Kidney (tissue), 14 donors: ENCODE results near the gene C11orf21. TPM values are rescaled to one million over a fixed set of nuclear protein-coding genes. Genes with fewer than 3 reads are reported as not detected.

Experiments
- DNase-seq, 5 donors: peaks; one replicate each; pipeline ENCODE4 v3.0.0-alpha.2; 2013 to 2020
- FAIRE-seq: peaks from 2 replicates; lab custom pipeline; 2012; peaks lifted over from hg19 to GRCh38; lab: Jason Lieb, UNC
- H3K27ac ChIP-seq, 2 donors: one replicate each; pipeline ENCODE4 v1.7.0; 2013; ENCODE audit warnings: low read depth in 2 of 2, low read length in 2 of 2, inconsistent platforms in 1 of 2
- H3K27me3 ChIP-seq: one replicate; pipeline ENCODE4 v1.7.1; 2013; ENCODE audit warnings: low read length, inconsistent platforms; ENCODE audit not compliant: control insufficient read depth, insufficient read depth
- H3K36me3 ChIP-seq, 3 donors: one replicate each; pipeline versions ENCODE4 v1.7.0 to v1.7.1; 2013; ENCODE audit warnings: low read length in 3 of 3, control low read depth in 1 of 3, inconsistent platforms in 1 of 3; ENCODE audit not compliant: insufficient read depth in 3 of 3, control insufficient read depth in 2 of 3
- H3K4me1 ChIP-seq, 3 donors: one replicate each; pipeline versions ENCODE4 v1.7.0 to v1.7.1; 2013; ENCODE audit warnings: low read length in 3 of 3, inconsistent platforms in 1 of 3, low read depth in 1 of 3; ENCODE audit not compliant: control insufficient read depth in 2 of 3, insufficient read depth in 2 of 3
- H3K4me3 ChIP-seq, 3 donors: one replicate each; pipeline versions ENCODE4 v1.7.0 to v1.8.1; 2013; ENCODE audit warnings: low read length in 3 of 3, control low read depth in 1 of 3, inconsistent platforms in 1 of 3
- H3K9ac ChIP-seq, 3 donors: one replicate each; pipeline versions ENCODE4 v1.7.0 to v1.7.1; 2013; ENCODE audit warnings: low read length in 3 of 3, control low read depth in 1 of 3, inconsistent platforms in 1 of 3
- H3K9me3 ChIP-seq, 3 donors: one replicate each; pipeline versions ENCODE4 v1.7.0 to v1.7.1; 2013; ENCODE audit warnings: low read length in 3 of 3, control low read depth in 1 of 3, inconsistent platforms in 1 of 3; ENCODE audit not compliant: control insufficient read depth in 2 of 3, insufficient read depth in 1 of 3
- intact Hi-C: fragments of 100-400 bp; cut with DNase I; formaldehyde crosslinking; loops from one replicate; pipeline ENCODE4 v1.11.1; 2022
- polyA plus RNA-seq: library from polyadenylated mRNA; stranded (reverse); fragments of 350-450 nt; fragmentation: Illumina TruSeq; extraction: RNeasy Lipid Tissue Mini Kit (QIAGEN cat#74804); gene quantifications from one replicate; pipeline ENCODE4 v1.2.3, GENCODE V29; 2014; ENCODE audit warnings: low read depth, low replicate concordance; ENCODE audit not compliant: insufficient read depth
- total RNA-seq: library from RNA; stranded (reverse); fragmentation: NEBNext Ultra II Directional; extraction: Animal tissue kit (Norgen Biotek cat#: 25700); gene quantifications from one replicate; pipeline ENCODE4 v1.2.1, GENCODE V29; 2021
- TF ChIP-seq, protein P1 (sequence below): IDR thresholded peaks from 3 replicates; pipeline ENCODE4 v1.5.1; 2012; ENCODE audit warnings: mild to moderate bottlenecking, moderate library complexity, borderline replicate concordance; ENCODE audit not compliant: insufficient read depth; ENCODE audit errors: extremely low read depth
- donor health status: control.
- donor health status: control.
- donor health status: control.
- donor health status: control.
- donor health status: control.
- donor health status: DM: yes; HTN: yes; CAD: no.
- donor health status: Normal renal cell carcinoma (clear cell type).

The C11orf21 gene
- total and polyA plus RNA-seq, 2 donors from 2014 or later = 0.17 to 4.9 TPM

DNA sequence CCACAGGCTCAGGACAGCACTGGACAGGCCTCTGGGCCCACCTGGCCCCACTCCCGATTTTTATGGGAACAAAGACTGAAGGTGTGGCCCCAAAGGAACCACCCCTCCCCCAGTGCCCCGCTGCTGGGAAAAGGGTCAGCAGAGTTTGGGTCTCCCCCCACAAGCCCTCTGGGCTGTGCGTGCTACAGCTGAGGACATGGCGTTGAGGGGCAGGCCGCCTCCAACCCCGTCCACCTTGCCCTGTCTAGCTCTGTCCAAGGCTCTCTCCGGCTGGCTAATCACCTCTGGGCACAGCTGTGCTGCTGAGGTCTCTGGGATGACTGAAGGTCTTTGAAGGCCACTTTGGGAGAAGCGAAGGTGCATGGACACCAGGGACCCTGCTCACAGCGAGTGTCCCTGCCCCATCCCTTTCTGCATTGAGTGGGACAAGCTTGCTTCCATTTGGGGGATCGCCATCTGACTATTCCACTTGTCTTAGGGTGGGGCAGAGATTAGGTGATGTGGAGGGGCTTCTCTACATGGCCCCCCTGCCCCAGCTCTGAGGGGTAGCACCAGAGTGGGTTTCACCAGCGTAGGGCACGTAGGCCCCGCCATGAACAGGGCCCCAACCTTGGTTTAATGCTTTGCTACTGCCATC is 37.9 kb downstream of the C11orf21 start:
- intact Hi-C loops = no loop called here
- Histone ChIP-seq H3K27me3 (no peaks in the 10 kb centered on the region), H3K36me3 (no peaks in the 10 kb centered on the region), H3K9ac (no peak overlapping the region), H3K4me1 (no peaks in the 10 kb centered on the region), H3K9me3 (no peaks in the 10 kb centered on the region), H3K4me3 (no peak overlapping the region), H3K27ac (no peak overlapping the region)
- FAIRE-seq = no peak
- no peak for DNase-seq
- TF ChIP-seq, protein P1, sequence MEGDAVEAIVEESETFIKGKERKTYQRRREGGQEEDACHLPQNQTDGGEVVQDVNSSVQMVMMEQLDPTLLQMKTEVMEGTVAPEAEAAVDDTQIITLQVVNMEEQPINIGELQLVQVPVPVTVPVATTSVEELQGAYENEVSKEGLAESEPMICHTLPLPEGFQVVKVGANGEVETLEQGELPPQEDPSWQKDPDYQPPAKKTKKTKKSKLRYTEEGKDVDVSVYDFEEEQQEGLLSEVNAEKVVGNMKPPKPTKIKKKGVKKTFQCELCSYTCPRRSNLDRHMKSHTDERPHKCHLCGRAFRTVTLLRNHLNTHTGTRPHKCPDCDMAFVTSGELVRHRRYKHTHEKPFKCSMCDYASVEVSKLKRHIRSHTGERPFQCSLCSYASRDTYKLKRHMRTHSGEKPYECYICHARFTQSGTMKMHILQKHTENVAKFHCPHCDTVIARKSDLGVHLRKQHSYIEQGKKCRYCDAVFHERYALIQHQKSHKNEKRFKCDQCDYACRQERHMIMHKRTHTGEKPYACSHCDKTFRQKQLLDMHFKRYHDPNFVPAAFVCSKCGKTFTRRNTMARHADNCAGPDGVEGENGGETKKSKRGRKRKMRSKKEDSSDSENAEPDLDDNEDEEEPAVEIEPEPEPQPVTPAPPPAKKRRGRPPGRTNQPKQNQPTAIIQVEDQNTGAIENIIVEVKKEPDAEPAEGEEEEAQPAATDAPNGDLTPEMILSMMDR = no peak

DNA sequence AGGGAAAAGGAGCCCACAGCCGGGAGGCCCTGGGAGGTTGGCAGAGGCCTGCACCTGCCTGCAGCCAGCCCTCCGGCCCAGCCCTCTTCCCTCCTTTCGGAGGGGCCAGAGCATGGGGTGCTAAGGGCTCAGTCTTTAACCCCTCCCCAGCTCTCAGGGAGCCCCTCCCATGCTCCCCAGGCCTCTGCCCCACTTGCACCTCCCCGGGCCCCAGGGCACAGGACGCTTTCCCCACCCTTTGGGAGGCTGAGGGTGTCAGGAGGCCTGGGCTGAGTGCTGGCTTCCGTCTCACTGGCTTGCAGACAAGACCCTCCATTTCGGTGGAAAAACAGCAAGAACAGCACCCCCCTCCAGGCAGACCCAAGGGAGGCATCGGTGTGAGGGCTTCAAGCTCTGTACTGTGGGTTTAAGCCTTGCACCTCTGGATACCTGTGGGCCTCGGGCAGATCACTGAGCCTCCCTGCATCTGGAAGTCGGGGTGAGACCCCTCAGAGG is 38.6 kb downstream of the C11orf21 start:
- no peaks in the 10 kb centered on the region for H3K27me3 ChIP-seq
- no peaks in the 10 kb centered on the region for H3K36me3 ChIP-seq
- no peaks in the 10 kb centered on the region for H3K4me1 ChIP-seq
- no peaks in the 10 kb centered on the region for H3K9me3 ChIP-seq
- FAIRE-seq (no peak), DNase-seq (peak in 1 of 5 donors; percentile 56)
- TF ChIP-seq, protein P1 = no peak
- no peak overlapping the region for H3K27ac ChIP-seq
- H3K4me3 ChIP-seq = no peak overlapping the region
- H3K9ac ChIP-seq = no peak overlapping the region
- intact Hi-C loops = no loop called here

DNA sequence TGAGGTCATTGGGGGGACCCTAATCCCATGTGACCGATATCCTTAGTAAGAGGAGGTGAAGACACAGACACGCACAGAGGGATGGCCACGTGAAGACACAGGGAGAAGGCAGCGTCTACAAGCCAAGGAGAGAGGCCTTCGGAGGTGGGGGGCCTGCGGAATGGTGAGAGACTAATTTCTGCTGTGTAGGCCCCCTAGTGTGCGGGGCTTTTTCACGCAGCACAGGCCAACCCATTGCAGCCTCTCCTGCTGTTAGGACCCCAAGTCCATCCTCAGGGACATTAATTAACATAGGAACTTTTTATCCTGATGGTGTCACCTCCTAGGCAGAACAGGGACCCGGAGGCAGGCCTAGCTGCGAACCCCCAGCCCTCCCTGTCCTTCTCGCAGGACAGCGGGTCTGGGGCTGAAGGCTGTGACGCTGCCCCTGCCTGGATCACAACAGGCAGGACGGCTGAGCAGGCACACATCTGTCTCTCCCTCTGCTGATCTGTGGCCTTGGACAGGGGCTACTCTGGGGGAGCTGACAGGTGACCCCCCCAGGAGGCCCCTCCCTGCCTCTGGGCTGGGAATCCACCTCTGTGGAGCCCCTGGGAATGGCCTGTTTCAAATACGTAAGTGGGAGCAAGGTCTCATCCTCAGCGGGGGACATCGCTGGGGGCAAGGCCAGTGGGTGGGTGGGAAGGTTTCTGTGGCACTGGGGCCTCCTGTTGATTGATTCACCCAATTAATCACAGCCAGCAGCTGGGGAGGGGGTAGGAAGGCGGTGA is 39.2 kb downstream of the C11orf21 start:
- Histone ChIP-seq H3K36me3 (no peaks in the 10 kb centered on the region), H3K27ac (no peak overlapping the region), H3K9ac (no peak overlapping the region), H3K4me3 (no peak overlapping the region), H3K9me3 (no peaks in the 10 kb centered on the region), H3K27me3 (no peaks in the 10 kb centered on the region), H3K4me1 (no peaks in the 10 kb centered on the region)
- peak in 3 of 5 donors; percentile 41 to 63 (median 55) for DNase-seq
- intact Hi-C loops = no loop called here
- no peak for FAIRE-seq
- TF ChIP-seq, protein P1 = no peak
